HG02623 (cell line): ENCODE data around the gene RPP25L.

ENCODE experiments used
- ATAC-seq: cut with Tn5 transposase; IDR thresholded peaks from one replicate; pipeline ENCODE4 v1.9.1; 2021; ENCODE audit warnings: moderate library complexity; ENCODE audit not compliant: unreplicated experiment

RPP25L gene

GRCh38 chr9:34612788-34613390, 992 bp upstream of the RPP25L start:
- ATAC-seq: peak; percentile 38

DNA sequence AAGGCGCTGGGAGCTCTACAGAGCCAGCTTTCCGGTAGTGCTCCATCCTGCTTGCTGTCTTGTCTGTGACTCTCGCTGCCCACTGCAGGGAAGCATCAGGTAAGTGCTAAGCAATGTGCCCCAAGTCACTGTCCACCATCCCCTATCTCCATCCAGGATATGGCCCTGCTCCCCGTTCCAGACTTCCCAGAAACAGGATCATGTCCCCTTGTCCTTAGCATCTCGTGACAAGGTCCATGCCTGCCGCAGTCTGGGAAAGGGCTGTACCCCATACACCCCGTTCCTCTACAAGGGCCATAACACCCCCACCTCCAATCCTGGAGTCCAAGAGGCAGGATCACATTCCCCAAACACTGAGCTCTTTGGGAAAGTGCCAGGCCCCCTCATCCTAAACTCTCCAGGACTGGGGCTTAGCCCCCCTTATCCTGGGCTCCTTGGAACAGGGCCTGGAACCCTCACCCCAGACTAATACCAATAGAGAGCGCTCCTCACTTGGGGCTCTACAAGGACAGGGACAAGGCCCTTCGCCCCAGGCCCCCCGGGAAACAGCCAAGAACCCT, 566 bp downstream of the RPP25L start:
- ATAC-seq: no peak

DNA sequence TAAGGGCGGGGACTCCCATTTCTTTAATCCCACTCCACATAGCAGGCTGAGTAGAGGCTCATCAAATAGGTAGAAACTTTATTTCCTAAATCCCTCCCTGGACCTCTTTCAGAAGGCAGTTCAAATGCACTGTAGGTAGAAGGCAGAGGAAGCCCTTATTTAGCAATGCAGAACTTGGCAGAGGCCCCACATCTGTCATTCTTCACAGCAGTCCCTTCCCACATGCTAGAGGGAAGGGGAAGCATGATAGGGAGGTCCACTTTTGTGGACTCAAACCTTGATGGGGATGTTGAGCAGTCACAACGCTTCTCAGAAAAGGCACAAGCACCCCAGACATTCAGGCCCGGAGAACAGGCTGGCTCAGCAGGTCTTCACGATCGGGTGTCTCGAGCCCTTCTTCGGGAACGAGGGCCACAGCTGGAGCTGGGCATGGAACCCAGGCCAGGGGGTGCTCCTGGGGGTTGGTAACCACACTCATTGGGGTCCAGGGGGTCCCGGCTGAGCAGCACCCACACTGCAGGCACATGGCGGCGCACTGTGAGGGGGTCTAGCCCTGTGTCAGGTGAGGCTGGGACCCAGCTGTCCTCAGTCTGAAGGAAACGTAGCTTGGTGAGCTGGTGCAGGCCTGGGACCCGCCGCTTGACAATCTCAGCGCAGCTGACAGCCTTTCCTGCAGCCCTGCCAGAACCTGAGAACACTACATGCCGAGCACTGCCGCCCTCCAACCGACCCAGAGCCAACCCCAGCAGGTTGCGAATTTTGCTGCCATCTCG, 1.3 kb downstream of the RPP25L start:
- no peak for ATAC-seq

DNA sequence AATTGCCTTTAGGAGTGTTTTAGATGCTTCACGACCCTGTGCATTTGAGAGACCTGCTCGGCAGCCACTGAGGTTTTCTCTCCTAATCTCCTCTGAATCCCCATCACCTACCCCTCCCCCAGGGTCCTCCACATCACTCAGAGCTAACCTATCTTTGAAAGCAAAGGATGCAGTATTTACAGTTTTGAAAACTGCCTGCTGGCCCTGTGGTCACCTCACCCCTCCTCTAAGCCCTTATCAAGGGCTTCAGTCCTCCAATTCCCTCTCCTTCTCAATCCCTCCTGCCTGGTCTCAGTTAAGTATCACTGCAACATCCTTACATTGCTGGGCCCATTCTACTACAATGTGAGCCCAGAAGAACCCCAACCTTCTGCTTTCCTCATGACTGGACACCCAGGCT, 4.6 kb downstream of the RPP25L start:
- ATAC-seq: no peak

DNA sequence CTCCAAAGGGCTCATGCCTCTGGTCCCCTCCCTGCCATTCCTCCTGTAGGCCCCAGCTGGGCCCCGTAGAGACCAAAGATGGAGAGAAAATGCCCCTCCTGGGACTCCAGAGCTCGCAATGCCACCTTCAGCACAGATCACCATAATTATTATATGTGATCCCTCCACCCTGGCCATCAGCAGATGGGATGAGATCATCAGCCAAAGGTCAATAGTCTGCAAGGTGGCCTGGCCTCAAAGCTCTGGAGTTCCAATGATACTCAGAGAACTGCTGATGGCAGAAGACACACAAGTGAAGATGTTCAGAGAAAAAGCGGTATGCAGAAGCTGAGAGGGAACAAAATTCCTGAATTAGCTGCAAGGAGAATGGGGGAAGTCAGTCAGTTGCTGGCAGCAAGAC, 5.0 kb downstream of the RPP25L start:
- no peak for ATAC-seq

GRCh38 chr9:34606190-34606589, 5.7 kb downstream of the RPP25L start:
- ATAC-seq: no peak

DNA sequence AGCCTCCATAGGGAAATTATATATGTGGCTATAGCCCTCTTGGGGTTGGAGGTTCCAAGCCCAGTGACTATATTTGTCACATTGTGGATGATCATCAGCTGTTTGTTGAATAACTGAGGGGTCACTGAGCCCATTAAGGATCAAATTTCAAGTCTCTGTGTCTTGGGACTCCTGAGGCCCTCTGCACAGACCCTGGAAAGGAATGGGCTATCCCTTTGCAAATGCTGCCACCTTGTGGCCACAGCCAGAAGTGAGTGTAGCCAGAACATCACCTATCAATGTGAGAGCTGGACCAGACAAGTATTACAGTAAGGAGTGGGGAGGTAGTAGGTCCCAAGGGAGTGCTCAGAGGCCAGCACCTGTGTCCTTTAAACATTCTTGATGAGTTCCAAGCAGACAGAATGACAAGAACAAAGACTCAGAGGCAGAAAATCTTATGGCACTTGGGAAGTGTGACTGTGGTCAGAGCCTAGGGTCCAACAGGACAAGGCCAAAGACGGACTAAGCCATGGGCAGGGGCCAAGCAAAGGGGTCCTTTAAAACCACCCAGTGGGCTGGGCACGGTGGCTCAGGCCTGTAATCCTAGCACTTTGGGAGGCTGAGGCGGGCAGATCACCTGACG, 8.2 kb downstream of the RPP25L start:
- no peak for ATAC-seq

DNA sequence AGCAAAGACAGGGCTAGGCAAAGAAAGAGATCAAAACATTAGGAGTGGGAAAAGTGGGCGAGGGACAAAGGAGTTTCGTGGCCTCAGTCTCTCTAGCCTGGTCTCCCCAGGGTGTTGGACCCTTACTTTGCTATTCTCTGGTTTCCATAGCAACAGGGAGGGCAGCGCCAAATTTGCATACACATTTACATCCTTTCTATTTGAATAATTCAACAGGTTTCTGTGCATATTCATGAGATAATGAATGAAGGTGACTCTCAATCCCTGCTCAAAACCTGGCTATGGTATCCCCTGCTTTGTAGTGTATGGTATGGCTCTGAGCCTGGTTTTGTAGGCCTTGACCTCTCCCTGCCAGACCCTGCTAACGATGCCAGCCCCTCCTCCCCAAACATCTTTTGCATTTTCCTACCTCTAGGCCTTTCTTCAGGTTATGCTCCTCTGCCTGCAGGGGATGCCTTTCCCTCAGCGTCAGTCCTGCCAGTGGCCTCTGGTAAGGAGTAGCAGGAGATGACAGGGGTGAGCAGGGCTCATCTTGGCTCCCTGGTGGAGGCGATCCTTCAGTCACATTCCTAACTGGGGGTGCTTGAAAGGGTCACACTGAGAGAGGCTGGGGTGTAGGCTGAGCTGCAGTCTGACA, 9.8 kb downstream of the RPP25L start:
- no peak for ATAC-seq

- ATAC-seq: no peak
These were observed 11.0 kb downstream of the RPP25L start for GRCh38 chr9:34600908-34601307.

GRCh38 chr9:34599546-34599945, 12.4 kb downstream of the RPP25L start:
- ATAC-seq: no peak

DNA sequence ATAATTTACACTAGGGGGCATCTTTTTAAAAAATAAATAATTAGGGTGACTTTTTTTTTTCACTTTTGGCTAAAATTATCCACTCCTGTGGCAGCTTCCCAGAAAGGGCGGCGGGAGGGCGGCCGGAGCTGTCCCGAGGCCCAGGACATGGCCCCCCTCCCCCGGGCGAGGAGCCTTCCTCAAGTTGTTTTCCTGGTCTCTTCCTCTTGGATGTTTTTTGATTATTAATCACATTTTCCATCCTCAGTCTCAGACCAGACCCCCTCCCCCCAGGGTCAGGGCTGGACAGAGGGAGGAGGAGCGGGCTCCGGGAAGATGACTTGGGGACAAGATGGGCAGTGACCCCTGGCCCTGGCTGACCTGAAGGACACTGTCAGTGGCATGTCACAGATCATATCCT, 17.7 kb downstream of the RPP25L start:
- no peak for ATAC-seq

DNA sequence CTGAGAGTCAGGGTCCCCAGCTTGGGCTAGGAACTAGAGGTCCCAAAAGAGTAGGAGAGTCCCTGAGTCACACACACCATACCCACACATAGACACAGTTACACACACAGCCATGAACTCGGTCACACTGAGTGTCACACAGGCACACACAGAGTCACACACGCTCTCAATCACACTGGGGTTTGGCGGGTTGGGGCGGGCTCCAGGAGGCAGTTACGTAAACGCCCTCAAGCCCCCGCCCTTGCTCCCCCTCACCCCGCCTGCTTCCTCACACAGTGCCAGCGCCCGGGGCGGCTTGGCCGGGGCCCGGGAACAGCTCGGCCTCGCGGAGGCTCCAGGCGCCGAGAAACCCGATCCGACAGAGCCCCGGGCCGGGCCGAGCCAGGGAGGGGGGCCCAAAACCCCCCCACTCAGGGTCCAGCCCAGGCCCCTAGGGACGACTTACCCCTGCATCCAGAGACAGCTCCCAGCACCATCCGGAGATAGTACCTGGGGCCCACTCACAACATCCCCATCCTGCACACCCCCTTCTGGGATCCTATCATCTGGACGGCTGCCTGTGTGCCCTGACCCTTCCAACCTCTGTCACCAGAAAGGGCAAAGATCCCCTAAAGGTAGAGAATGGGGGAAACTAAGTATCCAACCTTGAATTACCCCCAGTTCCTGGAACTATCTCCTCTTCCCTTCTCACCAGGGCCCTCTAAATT, 18.8 kb downstream of the RPP25L start:
- ATAC-seq: no peak

DNA sequence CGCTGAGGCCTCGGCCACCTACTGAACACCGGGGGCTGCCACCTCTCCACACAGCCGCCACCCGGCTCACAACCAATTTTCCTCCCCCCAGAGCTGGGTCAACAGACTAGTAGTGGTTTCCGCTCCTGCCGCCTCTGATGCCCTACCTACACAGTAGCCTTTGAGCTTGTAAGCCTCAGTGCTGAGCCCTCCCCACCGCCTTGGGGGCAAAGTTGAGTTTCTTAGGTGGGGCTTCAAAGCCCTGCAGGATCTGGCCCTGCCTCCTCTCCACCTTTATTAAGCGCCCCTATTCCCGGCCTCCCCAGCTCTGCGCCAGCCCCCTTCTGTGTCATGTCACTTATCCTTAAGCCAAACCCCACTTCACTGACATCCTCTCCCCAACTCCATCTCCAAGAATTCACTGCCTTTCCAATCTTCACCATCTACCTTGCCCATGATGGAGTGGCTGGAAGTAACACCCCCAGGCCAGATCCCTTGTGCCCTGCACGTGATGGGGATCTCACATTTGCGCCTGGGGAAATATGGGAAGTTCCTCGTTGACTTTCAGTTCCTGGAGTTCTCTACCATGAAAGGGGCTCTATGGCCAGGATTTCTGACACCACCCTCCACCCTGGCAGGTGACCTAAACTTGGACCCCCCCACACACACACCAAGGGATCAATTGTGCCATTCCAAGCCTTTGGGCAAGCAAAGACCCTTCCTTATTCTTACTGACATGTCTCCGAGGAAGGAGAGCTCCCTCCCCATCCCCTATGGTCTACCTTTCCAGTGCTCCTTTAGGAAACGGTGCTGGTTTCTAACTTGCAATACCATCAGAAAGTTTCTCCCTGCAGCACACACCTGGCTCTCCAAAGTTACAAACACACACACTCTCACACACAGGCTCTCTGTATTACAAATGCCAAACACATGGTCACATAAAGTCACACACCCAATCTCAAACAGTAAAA, 19.7 kb downstream of the RPP25L start:
- no peak for ATAC-seq

DNA sequence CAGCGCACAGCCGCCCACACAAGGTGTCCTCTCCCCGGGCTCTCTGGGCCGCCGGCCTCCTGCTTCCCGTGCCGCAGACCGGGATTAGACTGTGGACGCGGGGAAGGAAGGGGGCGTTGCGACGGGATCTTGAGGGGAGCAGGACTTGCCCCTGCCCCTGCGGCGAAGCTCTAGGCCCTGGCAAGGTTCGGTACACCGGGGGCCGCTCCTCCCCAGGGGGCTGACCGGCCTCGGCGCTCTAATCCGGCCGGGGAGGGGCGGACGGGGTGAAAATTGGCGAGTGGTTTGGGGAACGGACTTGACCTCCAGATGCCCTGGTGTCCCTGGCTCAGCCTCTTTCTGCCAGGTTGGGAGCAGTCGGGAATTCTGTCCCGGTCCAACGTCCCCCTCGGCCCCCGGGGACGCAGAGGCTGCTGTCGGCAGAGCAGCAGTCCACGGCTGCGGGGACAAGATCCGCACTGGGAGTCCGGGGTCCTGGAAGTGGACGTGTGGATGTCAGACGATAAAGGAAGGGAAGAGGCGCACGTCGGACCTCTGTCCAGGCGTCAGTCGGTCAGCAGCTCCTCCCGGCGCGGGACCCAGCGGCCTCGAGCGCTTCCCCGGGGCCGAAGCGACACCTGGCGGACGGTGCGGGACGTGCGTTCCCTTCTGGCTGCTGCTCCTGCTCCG, 20.5 kb downstream of the RPP25L start:
- ATAC-seq: no peak

- no peak for ATAC-seq
These were observed 21.3 kb downstream of the RPP25L start for GRCh38 chr9:34590381-34591247.

DNA sequence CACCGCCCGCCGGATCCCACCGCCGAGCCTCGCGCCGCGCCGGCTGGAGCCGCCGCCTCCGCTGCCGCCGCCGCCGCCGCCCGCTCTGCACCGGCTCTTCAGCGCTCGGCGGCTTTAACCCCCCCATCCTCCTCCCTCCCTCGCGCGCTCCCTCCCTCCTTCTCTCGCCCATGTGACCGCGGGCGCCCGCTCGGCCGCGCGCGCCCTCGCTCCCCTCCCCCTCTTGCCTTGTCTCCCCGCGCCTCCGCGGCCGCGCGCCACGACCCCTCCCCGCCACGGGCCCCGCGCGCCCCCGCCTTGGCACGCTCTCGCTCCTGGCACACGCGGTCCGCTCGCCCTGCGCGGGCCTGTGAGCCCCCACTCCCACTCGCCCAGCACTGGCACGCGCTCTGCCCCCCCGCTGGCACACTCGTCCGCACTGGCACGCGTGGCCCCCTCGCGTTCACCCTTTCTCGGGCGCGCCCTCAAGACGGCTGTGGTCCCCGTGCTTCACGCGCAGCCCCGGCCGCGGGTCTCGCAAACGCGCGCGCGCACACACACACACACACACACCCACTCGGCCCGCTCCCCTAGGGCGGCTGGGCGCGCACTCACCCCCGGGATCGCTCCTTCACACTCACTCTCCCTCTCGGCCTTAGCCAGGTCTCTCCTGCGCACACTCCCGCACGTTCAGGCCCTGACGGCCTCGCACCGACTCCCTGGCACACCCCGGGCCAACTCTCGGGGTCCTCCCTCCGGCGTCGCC, 22.1 kb downstream of the RPP25L start, which contains the start of gene CNTFR:
TSS of gene CNTFR (minus strand) at position 89 of the 745 bp plus-strand sequence. CDS start 20,743 bp downstream, outside the sequence.
- ATAC-seq: no peak
